H9 (cell line): Measurements from ENCODE around the gene IFT122. TPM values are rescaled to one million over a fixed set of nuclear protein-coding genes. Genes with fewer than 3 reads are reported as not detected.

ENCODE experiments used
- DNase-seq: peaks from one replicate; pipeline ENCODE4 v3.0.0-alpha.2; 2017
- H2AFZ ChIP-seq: one replicate; pipeline ENCODE4 v1.6.1; 2013; ENCODE audit warnings: mild to moderate bottlenecking, low read length, control low read depth, moderate library complexity
- H2AK5ac ChIP-seq: 2 replicates; pipeline ENCODE4 v1.6.1; 2013; ENCODE audit warnings: low read length, control low read depth, mixed read lengths; ENCODE audit not compliant: insufficient read length
- H2BK120ac ChIP-seq: one replicate; pipeline ENCODE4 v1.6.1; 2013; ENCODE audit warnings: low read depth, mild to moderate bottlenecking, low read length, control low read depth, inconsistent platforms; ENCODE audit not compliant: poor library complexity, severe bottlenecking
- H2BK12ac ChIP-seq: 2 replicates; pipeline ENCODE4 v1.6.1; 2013; ENCODE audit warnings: low read length, control low read depth, mixed read lengths, low read depth; ENCODE audit not compliant: insufficient read length
- H2BK15ac ChIP-seq: 2 replicates; pipeline ENCODE4 v1.6.1; 2013; ENCODE audit warnings: low read depth, low read length, control low read depth
- H2BK20ac ChIP-seq: one replicate; pipeline ENCODE4 v1.6.1; 2013; ENCODE audit warnings: low read depth, mild to moderate bottlenecking, low read length, control low read depth, inconsistent platforms; ENCODE audit not compliant: poor library complexity, severe bottlenecking
- H2BK5ac ChIP-seq: 2 replicates; pipeline ENCODE4 v1.6.1; 2013; ENCODE audit warnings: low read length, control low read depth, mixed read lengths; ENCODE audit not compliant: insufficient read length
- H3K14ac ChIP-seq: 2 replicates; pipeline ENCODE4 v1.6.1; 2013; ENCODE audit warnings: low read length, control low read depth; ENCODE audit not compliant: insufficient read depth
- H3K18ac ChIP-seq: 2 replicates; pipeline ENCODE4 v1.6.1; 2013; ENCODE audit warnings: low read depth, mild to moderate bottlenecking, mixed read lengths, low read length, control low read depth; ENCODE audit not compliant: insufficient read length
- H3K23ac ChIP-seq: 2 replicates; pipeline ENCODE4 v1.6.1; 2013; ENCODE audit warnings: low read length, control low read depth, mixed read lengths, low read depth; ENCODE audit not compliant: insufficient read length
- H3K23me2 ChIP-seq: 2 replicates; pipeline ENCODE4 v1.6.1; 2013; ENCODE audit warnings: low read depth, mild to moderate bottlenecking, mixed read lengths, low read length, control low read depth; ENCODE audit not compliant: insufficient read length, poor library complexity, severe bottlenecking
- H3K27ac ChIP-seq: 2 replicates; pipeline ENCODE4 v1.5.1; 2013; ENCODE audit warnings: low read length, control low read depth, mixed read lengths, low read depth; ENCODE audit not compliant: insufficient read length
- H3K27me3 ChIP-seq: 2 replicates; pipeline ENCODE4 v1.6.1; 2013; ENCODE audit warnings: low read length, control low read depth, inconsistent platforms; ENCODE audit not compliant: insufficient read depth
- H3K4ac ChIP-seq: 2 replicates; pipeline ENCODE4 v1.6.1; 2013; ENCODE audit warnings: low read depth, mild to moderate bottlenecking, control low read depth, inconsistent platforms, low read length, moderate library complexity
- H3K4me1 ChIP-seq: 2 replicates; pipeline ENCODE4 v1.6.1; 2013; ENCODE audit warnings: low read length, control low read depth, inconsistent platforms; ENCODE audit not compliant: insufficient read depth
- H3K4me2 ChIP-seq: 2 replicates; pipeline ENCODE4 v1.6.1; 2013; ENCODE audit warnings: low read length, control low read depth, mixed read lengths; ENCODE audit not compliant: insufficient read length, insufficient read depth
- H3K56ac ChIP-seq: 2 replicates; pipeline ENCODE4 v1.6.1; 2013; ENCODE audit warnings: low read depth, mild to moderate bottlenecking, mixed read lengths, low read length, control low read depth; ENCODE audit not compliant: insufficient read length
- H3K79me1 ChIP-seq: 2 replicates; pipeline ENCODE4 v1.6.1; 2013; ENCODE audit warnings: low read depth, mild to moderate bottlenecking, moderate library complexity, low read length, control low read depth, inconsistent platforms; ENCODE audit not compliant: insufficient read depth, poor library complexity, severe bottlenecking
- H3K79me2 ChIP-seq: 2 replicates; pipeline ENCODE4 v1.6.1; 2013; ENCODE audit warnings: low read length, control low read depth, inconsistent platforms; ENCODE audit not compliant: insufficient read depth
- H3K9ac ChIP-seq: 2 replicates; pipeline ENCODE4 v1.6.1; 2013; ENCODE audit warnings: low read length, control low read depth, mixed read lengths; ENCODE audit not compliant: insufficient read length; ENCODE audit errors: extremely low read depth
- H3K9me3 ChIP-seq: one replicate; pipeline ENCODE4 v1.6.1; 2013; ENCODE audit warnings: low read depth, low read length, inconsistent platforms; ENCODE audit not compliant: control insufficient read depth
- H3T11ph ChIP-seq: one replicate; pipeline ENCODE4 v1.6.1; 2013; ENCODE audit warnings: mild to moderate bottlenecking, low read length, control low read depth, inconsistent platforms
- H4K20me1 ChIP-seq: one replicate; pipeline ENCODE4 v1.6.1; 2013; ENCODE audit not compliant: control insufficient read depth, insufficient read length, insufficient read depth
- H4K5ac ChIP-seq: 2 replicates; pipeline ENCODE4 v1.6.1; 2013; ENCODE audit warnings: low read depth, mild to moderate bottlenecking, mixed read lengths, low read length, control low read depth; ENCODE audit not compliant: insufficient read length
- H4K8ac ChIP-seq: replicated peaks from 2 replicates; pipeline ENCODE4 v1.6.1; 2013; ENCODE audit warnings: low read length, control low read depth, mixed read lengths, low read depth; ENCODE audit not compliant: insufficient read length
- H4K91ac ChIP-seq: 2 replicates; pipeline ENCODE4 v1.6.1; 2013; ENCODE audit warnings: low read depth, mild to moderate bottlenecking, moderate library complexity, mixed read lengths, low read length, control low read depth; ENCODE audit not compliant: insufficient read length
- H3K27ac Mint-ChIP-seq, 3 experiments: 2 replicates in 2 of 3; 3 replicates in 1 of 3; pipeline ENCODE4 v1.8.0; 2020 to 2021; ENCODE audit warnings: mixed read lengths in 3 of 3, mild to moderate bottlenecking in 1 of 3, moderate library complexity in 1 of 3
- H3K27me3 Mint-ChIP-seq: 2 replicates; pipeline ENCODE4 v1.8.0; 2021; ENCODE audit warnings: low read depth, mild to moderate bottlenecking, moderate library complexity, mixed read lengths
- H3K36me3 Mint-ChIP-seq, 3 experiments: 2 replicates in 2 of 3; 3 replicates in 1 of 3; pipeline ENCODE4 v1.8.0; 2020 to 2021; ENCODE audit warnings: low read depth in 3 of 3, mixed read lengths in 3 of 3; ENCODE audit not compliant: insufficient read depth in 1 of 3
- H3K4me1 Mint-ChIP-seq, 2 experiments: 2 replicates each; pipeline ENCODE4 v1.8.0; 2020; ENCODE audit warnings: mixed read lengths in 2 of 2
- H3K4me3 Mint-ChIP-seq, 2 experiments: 2 replicates in 1 of 2; 3 replicates in 1 of 2; pipeline ENCODE4 v1.8.0; 2020 to 2021; ENCODE audit warnings: mild to moderate bottlenecking in 2 of 2, mixed read lengths in 2 of 2, moderate library complexity in 1 of 2
- H3K9me3 Mint-ChIP-seq, 2 experiments: 2 replicates in 1 of 2; 3 replicates in 1 of 2; pipeline ENCODE4 v1.8.0; 2020; ENCODE audit warnings: mild to moderate bottlenecking in 2 of 2, mixed read lengths in 2 of 2, moderate library complexity in 1 of 2
- CTCF ChIP-seq: fragments of 200-600 bp; sonication (generic); conservative IDR thresholded peaks from 3 replicates; pipeline ENCODE4 v1.8.0; 2021; ENCODE audit warnings: antibody characterized with exemption, mild to moderate bottlenecking
- WGBS: extraction: QIAGEN DNeasy Blood & Tissue Kit; methylation state at CpG from one replicate; pipeline ENCODE4 v1.1.7; 2013; ENCODE audit warnings: missing lambda C conversion rate, low lambda C conversion rate, mixed read lengths; ENCODE audit not compliant: insufficient read length; ENCODE audit errors: extremely low coverage; 5-methylcytosine and 5-hydroxymethylcytosine counted together
- total RNA-seq: library from RNA; stranded (reverse); gene quantifications from 2 replicates; pipeline ENCODE4 v1.2.1, GENCODE V29; 2021

Gene IFT122
- total RNA-seq, 1 experiment from 2014 or later, result 19.3 TPM

GRCh38 chr3:129504471-129505100 is 64.6 kb downstream of the IFT122 start:
- Mint-ChIP-seq H3K27ac (no peak overlapping the region), H3K9me3 (no peaks in the 10 kb centered on the region), H3K4me1 (peaks cover 12 to 14% of the 10 kb centered on the region in 2 experiments), H3K27me3 (peaks cover 2% of the 10 kb centered on the region; the same call in 1 of the 2 replicates), H3K4me3 (no peak overlapping the region), H3K36me3 (peaks cover 5 to 27% (median 9%) of the 10 kb centered on the region in 3 experiments; a peak in 6 of 7 replicates)
- Histone ChIP-seq H3K79me2 (no peaks in the 10 kb centered on the region), H3K56ac (no peak overlapping the region), H2BK20ac (no peak overlapping the region), H3K27ac (no peak overlapping the region), H3K23me2 (no peaks in the 10 kb centered on the region), H2BK5ac (no peak overlapping the region), H4K8ac (no peak overlapping the region), H3K4me1 (0 out of 2 replicates have a peak, but pooled peaks cover 4% of the 10 kb centered on the region), H3K4me2 (no peak overlapping the region), H3K27me3 (no peaks in the 10 kb centered on the region), H2BK15ac (no peak overlapping the region), H4K5ac (no peak overlapping the region), H4K20me1 (peaks cover 2% of the 10 kb centered on the region), H3K9me3 (no peaks in the 10 kb centered on the region), H3K14ac (no peak overlapping the region), H3K18ac (no peak overlapping the region), H2BK120ac (no peak overlapping the region), H4K91ac (no peak overlapping the region), H2AFZ (no peak overlapping the region), H3T11ph (no peak overlapping the region), H2BK12ac (no peak overlapping the region), H3K9ac (no peak overlapping the region), H3K79me1 (no peaks in the 10 kb centered on the region), H3K4ac (no peak overlapping the region), H2AK5ac (no peak overlapping the region), H3K23ac (no peak overlapping the region)
- no CpG with 5 or more reads among the region's 5 CpGs for WGBS
- no peak for DNase-seq
- TF ChIP-seq CTCF, result no peak
